HG03565 (cell line): Measurements from ENCODE around the gene SLC10A4.
"Not testable (repeated sequence)": the region's sequence is repeated elsewhere in the genome, so short reads cannot be mapped to it uniquely, and the experiment has no call there.

Source experiments
- ATAC-seq: cut with Tn5 transposase; IDR thresholded peaks from one replicate; pipeline ENCODE4 v1.9.1; 2021; ENCODE audit warnings: mild to moderate bottlenecking, moderate library complexity; ENCODE audit not compliant: unreplicated experiment

SLC10A4 gene

GRCh38 chr4:48483006-48483776 lies at the start of gene SLC10A4:
TSS of gene SLC10A4 (plus strand) at chr4:48483343. CDS start at chr4:48483562, 219 bp downstream.
- ATAC-seq, result no peak

- ATAC-seq, result no peak
Observed at GRCh38 chr4:48436318-48436717, 46.8 kb upstream of the SLC10A4 start.

- no peak for ATAC-seq
Observed at GRCh38 chr4:48439988-48440387, 43.2 kb upstream of the SLC10A4 start.

GRCh38 chr4:48440914-48441313 lies 42.2 kb upstream of the SLC10A4 start:
- ATAC-seq, result not testable (repeated sequence)

GRCh38 chr4:48445704-48446103 lies 37.4 kb upstream of the SLC10A4 start:
- ATAC-seq, result no peak

GRCh38 chr4:48446642-48447041 lies 36.5 kb upstream of the SLC10A4 start:
- no peak for ATAC-seq

GRCh38 chr4:48449151-48449550 lies 34.0 kb upstream of the SLC10A4 start:
- ATAC-seq, result no peak

- ATAC-seq, result no peak
Observed at GRCh38 chr4:48450740-48451139, 32.4 kb upstream of the SLC10A4 start.

GRCh38 chr4:48451656-48452055 lies 31.5 kb upstream of the SLC10A4 start:
- not testable (repeated sequence) for ATAC-seq

GRCh38 chr4:48454591-48454990 lies 28.6 kb upstream of the SLC10A4 start:
- ATAC-seq, result no peak

GRCh38 chr4:48461000-48461399 lies 22.1 kb upstream of the SLC10A4 start:
- no peak for ATAC-seq

- no peak for ATAC-seq
Observed at GRCh38 chr4:48462363-48462762, 20.8 kb upstream of the SLC10A4 start.

GRCh38 chr4:48467442-48467841 lies 15.7 kb upstream of the SLC10A4 start:
- ATAC-seq, result no peak

GRCh38 chr4:48467891-48468290 lies 15.3 kb upstream of the SLC10A4 start:
- ATAC-seq, result no peak

GRCh38 chr4:48470137-48470536 lies 13.0 kb upstream of the SLC10A4 start:
- ATAC-seq, result no peak

- ATAC-seq, result no peak
Observed at GRCh38 chr4:48470570-48470969, 12.6 kb upstream of the SLC10A4 start.

GRCh38 chr4:48472794-48473193 lies 10.3 kb upstream of the SLC10A4 start:
- ATAC-seq, result no peak

- ATAC-seq, result no peak
Observed at GRCh38 chr4:48475770-48476169, 7.4 kb upstream of the SLC10A4 start.

- ATAC-seq, result no peak
Observed at GRCh38 chr4:48478273-48478672, 4.9 kb upstream of the SLC10A4 start.

- no peak for ATAC-seq
Observed at GRCh38 chr4:48481581-48481980, 1.6 kb upstream of the SLC10A4 start.

GRCh38 chr4:48483777-48484493 lies 792 bp downstream of the SLC10A4 start:
- no peak for ATAC-seq

- ATAC-seq, result no peak
Observed at GRCh38 chr4:48484494-48485168, 1.5 kb downstream of the SLC10A4 start.
